Stimulated activated CD4-positive, alpha-beta T cell treated with anti-CD3 and anti-CD28 coated beads, TNF-alpha, amount 100 ng/mL, for 1 hour (primary cell): Measurements from ENCODE around the gene BIRC5.
"Not testable (repeated sequence)": the region's sequence is repeated elsewhere in the genome, so short reads cannot be mapped to it uniquely, and the experiment has no call there.

Source experiments
- DNase-seq, 3 donors: peaks; one replicate each; pipeline ENCODE4 v3.0.0-alpha.2; 2020; ENCODE audit warnings: low read depth in 3 of 3, low spot score in 1 of 3

The BIRC5 gene

GRCh38 chr17:78238823-78239488 lies 24.9 kb downstream of the BIRC5 start:
- no peak for DNase-seq

DNA sequence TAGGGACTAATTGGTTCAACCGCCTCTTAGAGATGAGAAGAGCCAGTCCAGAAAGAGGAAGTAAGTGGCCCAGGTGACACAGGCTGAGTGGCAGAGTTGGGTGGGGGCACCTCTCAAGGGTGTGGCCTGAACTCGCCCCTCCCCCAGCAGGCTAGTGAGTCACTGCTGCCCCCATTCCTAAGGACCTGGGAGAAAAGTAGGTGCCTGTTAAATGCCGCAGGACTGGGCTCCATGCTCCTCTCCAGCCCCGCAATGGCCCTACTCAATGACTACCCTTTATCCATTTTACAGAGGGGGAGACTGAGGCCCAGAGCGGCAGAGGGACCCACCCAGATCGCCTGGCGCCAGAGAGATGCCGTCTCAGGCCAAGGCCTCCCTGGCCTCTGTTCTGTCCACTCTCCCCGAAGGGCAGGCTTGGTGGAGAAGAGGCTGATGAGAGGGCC lies 25.5 kb downstream of the BIRC5 start:
- no peak for DNase-seq

- no peak for DNase-seq
Observed at GRCh38 chr17:78240012-78240655, 26.1 kb downstream of the BIRC5 start.

DNA sequence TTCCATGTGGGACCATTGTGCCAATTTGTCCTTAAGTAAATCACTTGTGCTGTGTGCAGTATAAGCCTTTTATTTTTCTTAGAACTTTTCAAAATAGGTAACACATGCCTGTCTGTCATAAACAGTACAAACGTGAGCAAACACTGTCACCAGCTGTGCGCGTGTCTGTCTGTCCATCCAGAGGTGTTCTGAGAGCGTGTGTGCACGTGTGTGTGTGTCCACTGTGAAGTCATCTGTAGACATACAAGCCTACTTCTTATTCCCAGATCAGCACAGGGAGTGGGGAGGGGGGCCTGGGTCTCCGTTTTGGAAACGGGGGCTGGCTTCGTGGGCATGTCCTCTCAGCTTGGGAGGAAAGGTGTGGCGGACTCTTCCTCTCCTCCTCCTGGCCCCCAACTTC lies 26.8 kb downstream of the BIRC5 start:
- no peak for DNase-seq

GRCh38 chr17:78241277-78242023 lies 27.4 kb downstream of the BIRC5 start:
- DNase-seq, result no peak

- DNase-seq, result no peak
Observed at GRCh38 chr17:78242024-78242742, 28.1 kb downstream of the BIRC5 start.

- DNase-seq, result no peak
Observed at GRCh38 chr17:78247304-78247703, 33.3 kb downstream of the BIRC5 start.

DNA sequence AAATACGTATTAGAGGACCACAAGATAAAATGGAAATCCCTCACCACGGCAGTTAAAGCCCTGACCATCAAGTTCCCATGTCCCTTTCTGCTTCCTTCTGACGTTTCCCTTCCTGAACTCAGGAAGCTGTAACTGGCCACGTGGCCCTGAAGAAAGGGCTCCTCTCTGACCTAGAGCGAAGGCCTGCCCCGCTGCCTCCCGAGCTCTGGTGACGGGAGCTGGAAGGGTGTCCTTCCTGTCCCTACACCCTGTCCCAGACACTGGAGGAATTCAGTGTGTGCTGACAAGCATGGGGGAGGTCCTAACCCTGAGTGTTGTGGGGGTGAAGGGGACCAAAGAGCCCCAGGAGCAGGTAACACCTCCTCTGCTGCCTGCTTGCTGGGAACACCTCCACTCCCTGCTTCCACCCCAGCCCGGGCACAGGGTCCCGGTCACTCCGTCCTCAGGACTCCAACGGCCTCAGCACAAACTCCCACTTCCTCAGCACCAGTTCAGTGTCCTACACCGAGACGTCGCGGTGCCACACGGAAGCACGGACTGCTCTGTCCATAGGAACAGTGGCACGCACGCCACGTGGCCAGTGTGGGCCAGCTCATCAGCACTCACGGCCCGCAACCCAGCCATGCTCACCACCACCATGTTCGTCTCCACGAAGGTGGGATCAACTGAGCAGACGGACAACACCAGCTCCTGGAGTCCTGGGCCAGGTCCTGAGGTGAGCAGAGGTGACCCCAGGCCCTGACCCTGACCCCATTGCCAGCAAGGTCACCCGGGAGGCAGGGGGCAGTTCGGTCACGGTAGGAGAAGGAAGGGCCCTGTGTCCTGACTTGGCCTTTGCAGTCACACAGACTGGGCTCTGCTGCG lies 34.2 kb downstream of the BIRC5 start:
- no peak for DNase-seq

DNA sequence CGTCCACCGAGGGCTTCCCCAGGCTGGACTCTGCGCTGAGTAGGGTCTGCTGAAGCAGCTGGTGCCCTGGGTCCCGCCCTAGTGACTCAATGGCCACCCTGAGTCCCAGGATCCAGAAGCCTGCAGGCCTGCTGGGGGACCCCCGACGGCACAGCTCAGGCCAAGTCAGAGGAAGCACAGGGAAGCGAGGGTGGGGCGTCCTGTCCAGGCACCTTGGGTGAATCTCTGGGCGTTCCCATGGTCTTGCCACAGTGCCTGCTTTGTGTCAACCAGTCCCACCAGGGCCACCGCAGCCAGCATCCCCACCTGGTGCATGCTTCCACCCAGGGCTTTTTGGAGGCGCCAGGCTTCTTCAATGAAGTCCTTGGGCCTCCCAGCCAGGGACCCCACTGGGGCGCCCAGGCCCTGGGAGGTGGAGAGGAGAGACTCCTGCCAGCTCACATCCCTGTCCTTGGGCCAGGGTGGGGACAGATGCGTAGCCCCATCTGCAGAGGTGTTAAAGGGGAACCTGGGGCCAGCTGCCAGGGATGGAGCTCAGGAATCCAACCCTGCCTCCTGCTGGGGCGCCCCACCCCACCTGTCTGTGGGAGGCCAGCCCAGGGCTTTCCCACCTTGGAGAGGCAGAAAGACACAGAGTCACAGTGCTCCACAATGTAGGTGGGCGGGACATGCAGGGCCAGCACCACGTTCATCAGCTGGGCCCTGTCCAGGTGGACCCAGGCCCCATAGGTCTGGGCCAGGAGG lies 35.2 kb downstream of the BIRC5 start:
- no peak for DNase-seq

DNA sequence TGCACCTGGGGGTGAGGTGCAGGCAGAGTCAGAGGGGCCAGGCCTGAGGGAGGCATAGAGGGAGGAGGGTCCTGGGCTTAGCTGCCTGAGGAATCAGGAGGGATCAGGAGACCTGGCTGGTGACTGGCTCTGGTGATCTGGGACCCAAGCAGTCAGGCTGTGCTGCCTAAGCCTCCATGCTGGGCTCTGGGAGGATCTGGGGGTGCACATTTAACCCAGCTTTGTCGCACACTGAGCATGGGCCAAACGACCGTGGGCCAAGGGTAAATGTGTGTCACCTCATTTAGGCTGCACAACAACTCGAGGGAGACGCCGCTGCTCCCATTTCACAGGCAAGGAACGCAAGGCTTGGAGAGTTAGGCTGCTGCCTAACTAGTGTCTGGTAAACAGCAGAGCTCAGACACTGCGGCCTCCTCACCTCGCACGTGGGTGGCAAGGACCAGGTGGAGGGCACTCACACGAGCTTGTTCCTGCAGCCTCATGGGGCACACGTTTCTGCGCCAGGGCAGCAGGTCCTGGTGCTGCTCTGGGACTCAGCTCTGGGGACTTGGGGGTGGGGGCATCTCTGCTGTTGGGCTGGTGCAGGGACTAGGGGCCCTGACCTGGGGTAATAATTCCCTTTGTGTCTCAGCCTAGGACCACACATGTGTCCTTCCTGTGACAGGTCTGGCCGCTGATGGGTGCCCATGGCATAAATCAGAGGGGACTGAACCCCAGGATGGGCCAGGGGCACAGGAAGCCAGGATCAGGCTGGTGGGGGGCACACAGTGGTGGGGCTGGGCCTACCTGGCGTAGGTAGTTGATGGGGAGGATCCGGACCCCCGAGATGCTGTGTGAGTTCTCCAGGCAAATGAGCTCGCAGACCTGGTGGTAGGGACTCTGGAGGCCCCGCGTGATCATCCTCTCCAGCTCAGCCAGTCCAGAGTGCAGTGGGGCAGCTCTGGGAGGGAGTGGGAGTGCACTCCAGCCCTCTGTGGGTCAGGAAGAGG lies 36.1 kb downstream of the BIRC5 start:
- no peak for DNase-seq

DNA sequence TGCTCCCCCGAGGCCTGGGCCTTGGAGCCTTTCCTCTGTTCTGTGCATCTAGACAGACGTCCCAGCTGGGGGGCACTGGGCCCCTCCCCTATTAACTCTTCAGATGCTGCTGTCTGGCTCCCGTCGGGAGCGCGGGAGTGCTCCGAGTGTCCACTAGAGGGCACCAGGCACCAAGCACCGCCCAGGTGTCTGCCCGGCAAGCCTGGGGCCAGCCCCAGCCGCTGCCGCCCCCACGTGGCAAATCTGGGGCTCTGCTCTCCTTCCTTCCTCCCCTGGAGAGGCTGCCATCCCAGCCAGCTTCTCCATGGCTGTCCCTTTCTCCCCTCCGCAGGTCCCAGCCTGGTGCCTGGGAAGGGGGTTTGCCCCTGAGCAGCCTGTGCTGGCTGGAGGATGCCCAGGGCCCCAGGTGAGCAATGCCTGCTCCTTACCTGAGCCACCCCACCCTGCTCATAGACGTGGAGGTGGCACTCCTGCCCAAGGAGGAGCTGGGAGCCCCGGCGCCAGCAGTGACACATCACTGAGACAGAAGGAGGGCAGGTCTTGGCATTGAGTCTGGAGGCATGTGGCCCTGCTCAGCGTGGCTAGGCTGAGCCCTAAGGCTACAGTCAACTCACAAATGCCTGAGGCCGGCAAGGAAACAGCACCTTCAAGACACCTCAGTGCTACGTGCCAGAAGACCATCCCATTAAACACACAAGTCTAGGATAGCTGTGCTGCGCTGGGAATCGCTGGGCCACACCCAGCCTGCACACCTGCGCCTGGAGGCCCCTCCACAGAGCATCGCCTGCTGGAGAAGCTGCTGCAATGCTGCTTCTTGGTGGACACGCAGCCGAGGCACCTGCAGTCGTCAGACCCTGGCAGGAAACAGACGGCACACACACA lies 37.1 kb downstream of the BIRC5 start:
- peak; percentile 57 to 79 (median 73) for DNase-seq

- DNase-seq, result no peak
Observed at GRCh38 chr17:78251773-78252103, 37.7 kb downstream of the BIRC5 start.

DNA sequence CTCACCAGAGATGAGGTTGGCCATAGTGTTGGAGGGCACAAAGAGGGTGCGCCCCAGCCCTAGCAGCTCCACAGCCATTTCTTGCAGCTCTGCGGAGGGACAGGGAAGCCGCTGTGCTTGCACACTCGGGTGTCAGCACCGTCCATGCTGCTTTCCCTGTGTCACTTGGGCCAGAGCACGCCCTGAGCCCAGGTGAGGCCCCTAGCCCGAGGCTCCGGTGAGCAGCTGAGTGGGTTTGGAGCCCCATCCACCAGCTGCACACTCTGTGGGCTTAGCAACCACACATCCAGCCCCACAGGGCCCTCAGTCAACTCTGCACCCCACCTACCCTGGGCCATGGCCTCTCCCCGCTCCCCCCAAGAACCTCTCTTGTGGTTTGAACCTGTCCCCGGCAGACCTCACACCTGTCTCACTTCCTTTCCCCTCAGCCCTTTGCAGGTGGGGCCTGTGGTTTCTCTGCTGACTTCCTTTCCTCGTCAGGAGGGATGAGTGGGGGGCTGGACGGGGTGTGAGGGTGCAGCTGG lies 38.1 kb downstream of the BIRC5 start:
- DNase-seq, result peak in 2 of 3 donors; percentile 56 to 57

GRCh38 chr17:78252701-78253635 lies 38.9 kb downstream of the BIRC5 start:
- no peak for DNase-seq

DNA sequence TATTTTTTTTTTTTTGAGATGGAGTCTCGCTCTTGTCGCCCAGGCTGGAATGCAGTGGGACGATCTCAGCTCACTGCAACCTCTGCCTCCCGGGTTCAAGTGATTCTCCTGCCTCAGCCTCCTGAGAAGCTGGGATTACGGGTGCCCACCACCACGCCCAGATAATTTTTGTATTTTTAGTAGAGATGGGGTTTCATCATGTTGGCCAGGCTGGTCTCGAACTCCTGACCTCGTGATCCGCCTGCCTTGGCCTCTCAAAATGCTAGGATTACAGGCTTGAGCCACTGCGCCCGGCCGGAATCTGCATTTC lies 39.5 kb downstream of the BIRC5 start:
- DNase-seq, result not testable (repeated sequence)

- DNase-seq, result peak; percentile 50 to 74 (median 50)
Observed at GRCh38 chr17:78253946-78254672, 40.1 kb downstream of the BIRC5 start.
